Mucosa of rectum (tissue), 2 donors: ENCODE measurements around the gene FAIM2.

ENCODE experiments used
- H3K27ac ChIP-seq, 2 donors: one replicate each; pipeline ENCODE4 v1.7.0; 2013; ENCODE audit warnings: inconsistent platforms in 2 of 2, low read depth in 2 of 2, low read length in 2 of 2
- H3K27me3 ChIP-seq, 2 donors: one replicate each; pipeline ENCODE4 v1.7.0; 2013; ENCODE audit warnings: low read length in 2 of 2; ENCODE audit not compliant: control insufficient read depth in 2 of 2, insufficient read depth in 2 of 2
- H3K36me3 ChIP-seq, 2 donors: one replicate each; pipeline ENCODE4 v1.7.0; 2013; ENCODE audit warnings: low read length in 2 of 2; ENCODE audit not compliant: control insufficient read depth in 2 of 2, insufficient read depth in 2 of 2
- H3K4me1 ChIP-seq, 2 donors: one replicate each; pipeline ENCODE4 v1.7.0; 2013; ENCODE audit warnings: low read length in 2 of 2, mild to moderate bottlenecking in 1 of 2; ENCODE audit not compliant: control insufficient read depth in 2 of 2, insufficient read depth in 2 of 2
- H3K4me3 ChIP-seq, 2 donors: one replicate each; pipeline ENCODE4 v1.7.0; 2013; ENCODE audit warnings: low read length in 2 of 2
- H3K9ac ChIP-seq, 2 donors: one replicate each; pipeline ENCODE4 v1.7.0; 2013; ENCODE audit warnings: low read length in 2 of 2, low read depth in 1 of 2, mild to moderate bottlenecking in 1 of 2
- H3K9me3 ChIP-seq, 2 donors: one replicate each; pipeline ENCODE4 v1.7.0; 2013; ENCODE audit warnings: low read length in 2 of 2; ENCODE audit not compliant: control insufficient read depth in 2 of 2
- donor health status: healthy.
- donor health status: Normal muscosa, but diverticular disease.

Gene FAIM2

DNA sequence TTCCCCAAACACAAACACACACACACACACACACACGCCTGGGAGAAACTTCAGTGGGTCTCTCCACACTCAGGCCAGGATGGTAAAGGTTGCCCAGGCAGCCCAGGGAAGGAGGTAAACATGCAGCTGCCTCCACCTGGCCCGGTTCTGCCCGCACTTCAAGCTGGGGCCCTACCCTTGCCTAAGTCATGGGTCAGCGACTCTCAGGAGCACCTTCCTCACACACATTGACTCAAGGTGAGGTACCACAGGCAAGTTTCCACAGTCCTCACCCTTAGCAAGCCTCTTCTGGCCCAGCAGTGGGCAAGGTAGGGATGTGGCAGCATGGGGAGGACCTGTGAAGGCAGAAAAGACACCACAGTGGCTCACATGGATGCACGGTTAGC, 14.1 kb upstream of the FAIM2 start:
- Histone ChIP-seq H3K27ac (no peak overlapping the region), H3K4me1 (no peaks in the 10 kb centered on the region), H3K4me3 (no peak overlapping the region), H3K36me3 (no peaks in the 10 kb centered on the region), H3K9ac (no peak overlapping the region), H3K27me3 (no peaks in the 10 kb centered on the region), H3K9me3 (no peaks in the 10 kb centered on the region)

DNA sequence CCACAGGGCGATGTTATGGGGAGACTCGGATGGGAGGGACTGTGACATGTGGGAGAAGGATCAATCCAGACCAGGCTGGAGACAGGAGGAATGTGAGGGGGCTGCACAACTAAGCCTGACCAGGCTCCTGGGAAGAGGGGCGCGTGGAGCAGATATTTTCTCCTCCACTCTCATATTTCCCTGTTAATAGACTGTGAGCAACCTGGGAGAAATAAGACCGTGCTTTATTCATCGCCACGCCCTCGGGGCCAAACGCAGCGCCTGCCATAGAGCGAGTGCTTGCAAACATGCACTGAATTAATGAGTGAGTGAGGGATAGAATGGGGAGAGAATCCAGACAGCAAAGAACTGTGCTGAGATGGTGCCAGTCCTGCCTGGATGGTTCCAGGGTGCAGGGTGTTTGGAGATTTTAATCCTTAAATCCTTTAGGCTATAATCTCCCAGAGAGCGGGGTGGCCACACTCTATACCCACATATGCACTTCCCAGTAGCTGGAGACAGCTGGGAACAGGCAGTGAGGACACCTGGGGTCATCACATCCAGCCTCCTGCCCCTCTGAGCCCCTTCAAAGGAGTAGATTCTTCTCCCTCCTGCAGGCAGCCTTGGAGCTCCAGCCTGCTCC, 13.6 kb upstream of the FAIM2 start:
- H3K27me3 ChIP-seq: no peaks in the 10 kb centered on the region
- H3K9me3 ChIP-seq: no peaks in the 10 kb centered on the region
- H3K4me3 ChIP-seq: no peak overlapping the region
- H3K4me1 ChIP-seq: no peaks in the 10 kb centered on the region
- H3K9ac ChIP-seq: no peak overlapping the region
- H3K36me3 ChIP-seq: no peaks in the 10 kb centered on the region
- H3K27ac ChIP-seq: no peak overlapping the region

DNA sequence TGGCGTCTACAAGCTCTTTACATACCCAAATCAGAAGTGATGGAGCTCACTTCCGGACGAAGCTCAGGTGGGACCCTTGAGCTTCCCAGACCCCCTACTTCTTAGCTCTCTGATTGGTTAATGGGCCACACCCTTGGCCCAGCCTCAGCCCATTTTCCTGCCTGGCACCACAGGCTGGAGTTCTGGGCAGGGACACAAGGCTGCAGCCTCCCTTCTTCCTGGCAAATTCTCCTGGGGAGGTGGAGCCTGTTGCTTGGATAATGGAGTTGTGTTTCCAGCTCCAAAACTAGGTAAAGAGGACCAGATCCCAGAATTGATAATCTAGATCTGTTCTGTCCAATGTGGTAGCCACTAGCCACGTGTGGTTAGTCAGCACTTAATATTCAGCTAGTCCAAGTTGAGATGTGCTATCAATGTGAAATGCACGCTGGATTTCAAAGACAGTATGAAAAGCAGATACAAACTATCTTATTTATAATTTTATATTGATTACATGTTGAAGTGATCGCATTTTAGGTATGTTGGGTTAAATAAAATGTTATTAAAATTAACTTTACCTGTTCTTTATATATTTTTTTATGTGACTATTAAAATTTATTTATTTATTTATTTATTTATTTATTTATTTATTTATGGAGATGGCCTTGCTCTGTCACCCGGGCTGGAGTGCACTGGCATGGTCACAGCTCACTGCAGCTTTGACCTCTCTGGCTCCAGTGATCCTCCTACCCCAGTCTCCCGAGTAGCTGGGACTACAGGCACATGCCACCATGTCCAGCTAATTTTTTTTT, 12.6 kb upstream of the FAIM2 start:
- no peaks in the 10 kb centered on the region for H3K4me1 ChIP-seq

DNA sequence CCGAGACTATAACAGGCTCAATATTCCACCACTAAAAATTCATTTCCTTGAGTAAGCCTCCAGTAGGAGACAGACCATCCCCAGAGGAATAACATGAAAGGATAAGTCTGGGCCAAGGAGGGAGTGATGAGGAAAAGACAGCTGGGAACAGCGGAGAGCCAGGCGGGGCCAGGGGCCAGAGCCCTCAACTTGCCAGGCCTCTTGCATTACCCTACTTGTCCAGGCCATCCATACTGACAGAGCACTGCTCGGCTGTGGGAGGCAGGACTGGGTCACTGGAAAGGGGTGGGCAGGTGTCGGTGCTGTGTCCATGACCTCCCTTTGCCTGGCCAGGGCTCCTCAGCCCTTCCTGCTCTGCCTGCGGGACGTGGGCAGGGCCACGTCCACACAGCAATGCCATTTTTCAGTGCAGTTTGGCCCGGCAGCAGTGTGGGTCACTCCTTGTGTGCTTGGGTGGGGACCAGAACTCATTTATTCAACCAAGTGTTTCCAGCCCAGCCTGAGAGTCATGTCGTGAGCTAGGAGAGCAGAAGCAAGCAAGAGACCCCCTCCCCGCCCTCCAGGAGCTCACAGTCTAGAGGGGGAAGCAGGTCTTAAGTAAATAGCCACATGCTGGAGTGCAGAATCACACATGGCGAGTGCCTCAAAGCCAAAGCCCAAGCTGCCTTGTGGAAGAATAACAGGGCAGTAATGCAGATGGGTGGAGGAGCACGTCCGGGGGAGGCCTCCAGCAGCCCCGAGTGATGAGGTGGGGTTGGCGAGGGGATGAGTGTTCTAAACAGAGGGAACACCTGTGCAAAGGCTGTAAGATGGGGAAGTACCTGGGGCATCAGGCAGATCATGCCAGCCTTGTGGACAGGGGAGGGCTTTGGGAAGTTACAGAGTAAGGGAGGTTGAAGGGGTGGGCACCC, 8.9 kb upstream of the FAIM2 start:
- Histone ChIP-seq H3K4me1 (no peaks in the 10 kb centered on the region), H3K9ac (no peak overlapping the region), H3K4me3 (no peak overlapping the region), H3K36me3 (no peaks in the 10 kb centered on the region), H3K27me3 (no peaks in the 10 kb centered on the region), H3K27ac (no peak overlapping the region), H3K9me3 (no peaks in the 10 kb centered on the region)

More for the DNA sequence above, 12.6 kb upstream of the FAIM2 start:
- Histone ChIP-seq H3K36me3 (no peaks in the 10 kb centered on the region), H3K27ac (no peak overlapping the region), H3K27me3 (no peaks in the 10 kb centered on the region), H3K9ac (no peak overlapping the region), H3K9me3 (no peaks in the 10 kb centered on the region), H3K4me3 (no peak overlapping the region)

DNA sequence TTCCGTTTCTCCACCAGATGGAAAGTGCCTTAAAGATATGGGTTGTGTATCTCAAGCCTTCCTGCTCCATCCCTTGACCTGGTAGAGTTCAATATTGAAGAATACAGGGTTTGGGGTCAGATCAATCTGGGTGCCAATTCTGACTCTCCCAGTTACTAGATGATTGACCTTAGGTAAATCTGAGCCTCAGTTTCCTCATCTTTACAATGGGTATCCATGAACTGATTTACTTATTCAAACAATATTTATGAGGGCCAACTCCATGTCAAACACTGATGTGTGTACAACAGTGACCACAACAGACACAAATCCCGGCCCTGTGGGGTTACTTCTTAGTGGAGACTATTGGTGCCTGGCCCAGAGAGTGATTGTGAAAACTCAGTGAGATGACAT, 7.5 kb upstream of the FAIM2 start:
- Histone ChIP-seq H3K4me1 (no peaks in the 10 kb centered on the region), H3K27ac (no peak overlapping the region), H3K9me3 (no peaks in the 10 kb centered on the region), H3K9ac (no peak overlapping the region), H3K4me3 (no peak overlapping the region), H3K27me3 (no peaks in the 10 kb centered on the region), H3K36me3 (no peaks in the 10 kb centered on the region)

DNA sequence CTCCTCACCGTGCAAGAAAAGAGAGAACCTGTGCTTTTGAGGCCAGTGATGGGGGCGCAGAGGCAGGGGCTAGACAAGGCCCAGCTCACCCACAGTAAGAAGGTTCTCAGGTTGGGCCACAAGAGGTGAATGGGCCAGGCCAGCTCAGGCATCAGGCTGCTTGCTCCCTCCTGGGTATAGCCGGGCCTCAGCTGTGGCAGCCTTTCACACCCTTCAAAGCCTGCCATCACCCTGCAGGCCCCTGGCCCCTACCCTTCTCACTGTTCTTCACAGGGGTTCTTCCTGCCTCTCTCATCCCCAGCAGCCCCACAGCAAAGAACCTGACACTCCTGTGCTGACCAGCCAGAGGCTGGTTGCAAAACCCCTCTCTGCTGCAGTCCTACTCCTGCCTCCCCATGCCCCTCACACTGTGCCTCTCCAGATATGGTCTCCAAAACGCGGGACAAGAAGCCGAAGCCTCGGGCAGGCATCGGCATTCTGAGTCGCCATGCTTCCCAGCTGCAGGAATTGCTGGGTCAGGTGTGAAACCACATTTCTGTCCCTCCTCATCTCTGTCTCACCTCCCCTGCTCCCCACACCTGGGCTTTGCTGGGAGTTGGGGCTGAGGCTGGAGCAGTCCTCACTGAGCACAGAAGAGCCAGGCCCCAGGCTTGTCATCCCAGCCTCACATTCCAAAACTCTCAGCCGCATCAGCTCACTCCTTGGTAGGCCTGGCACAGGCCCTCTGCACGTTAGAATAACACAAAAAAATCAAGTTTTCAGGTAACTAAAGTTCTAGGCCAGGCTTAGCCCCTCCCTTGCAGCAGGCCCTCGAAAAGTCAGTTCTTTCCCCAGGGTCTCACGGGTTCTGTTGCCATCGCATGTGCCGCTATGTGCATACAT, 6.9 kb upstream of the FAIM2 start:
- Histone ChIP-seq H3K4me3 (no peak overlapping the region), H3K27ac (no peak overlapping the region), H3K36me3 (no peaks in the 10 kb centered on the region), H3K27me3 (no peaks in the 10 kb centered on the region), H3K9ac (no peak overlapping the region), H3K4me1 (no peaks in the 10 kb centered on the region), H3K9me3 (no peaks in the 10 kb centered on the region)

DNA sequence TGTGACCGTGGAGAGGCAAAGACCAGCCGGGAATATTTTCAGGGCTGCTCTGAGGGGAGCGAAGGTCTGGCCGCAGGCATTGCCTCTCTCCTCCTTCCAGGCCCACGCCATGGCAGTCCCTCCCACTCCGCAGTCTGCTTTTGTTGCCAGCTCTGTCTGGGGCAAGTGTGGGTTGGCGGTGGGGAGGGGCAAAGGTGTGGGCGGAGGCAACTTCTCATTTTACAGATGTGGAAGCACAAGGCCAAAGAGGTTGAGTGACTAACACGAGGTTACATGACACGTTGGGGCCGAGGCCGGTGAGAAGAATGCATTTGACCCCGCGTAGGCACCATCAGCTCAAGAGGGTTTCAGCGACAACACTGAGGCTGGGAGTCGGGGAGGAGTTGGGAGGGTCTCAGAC, 6.1 kb upstream of the FAIM2 start:
- H3K4me1 ChIP-seq: no peaks in the 10 kb centered on the region
- no peak overlapping the region for H3K27ac ChIP-seq
- no peaks in the 10 kb centered on the region for H3K9me3 ChIP-seq
- H3K27me3 ChIP-seq: no peaks in the 10 kb centered on the region
- no peak overlapping the region for H3K4me3 ChIP-seq
- no peaks in the 10 kb centered on the region for H3K36me3 ChIP-seq
- H3K9ac ChIP-seq: no peak overlapping the region

DNA sequence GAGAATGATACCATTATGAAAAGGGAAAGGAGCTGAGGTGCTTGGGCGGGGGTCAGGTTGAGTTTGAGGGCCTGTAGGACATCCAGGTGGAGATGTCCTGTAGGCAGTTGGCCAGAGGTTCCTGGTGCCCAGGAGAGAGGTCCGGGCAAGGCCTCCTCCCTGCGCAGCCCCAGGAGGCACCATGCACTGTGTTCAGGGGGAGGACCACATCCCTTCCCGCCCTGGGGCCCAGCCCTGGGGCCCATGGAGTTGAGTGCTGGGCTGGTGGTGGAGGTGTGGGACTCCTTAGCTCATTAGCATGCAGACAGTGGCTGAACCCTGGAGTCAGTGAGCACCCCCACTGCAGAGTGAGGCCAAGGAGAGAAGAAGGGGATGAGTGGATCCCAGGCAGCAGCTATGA, 5.7 kb upstream of the FAIM2 start:
- H3K27me3 ChIP-seq: peaks cover 0 to 5% of the 10 kb centered on the region in 2 donors

DNA sequence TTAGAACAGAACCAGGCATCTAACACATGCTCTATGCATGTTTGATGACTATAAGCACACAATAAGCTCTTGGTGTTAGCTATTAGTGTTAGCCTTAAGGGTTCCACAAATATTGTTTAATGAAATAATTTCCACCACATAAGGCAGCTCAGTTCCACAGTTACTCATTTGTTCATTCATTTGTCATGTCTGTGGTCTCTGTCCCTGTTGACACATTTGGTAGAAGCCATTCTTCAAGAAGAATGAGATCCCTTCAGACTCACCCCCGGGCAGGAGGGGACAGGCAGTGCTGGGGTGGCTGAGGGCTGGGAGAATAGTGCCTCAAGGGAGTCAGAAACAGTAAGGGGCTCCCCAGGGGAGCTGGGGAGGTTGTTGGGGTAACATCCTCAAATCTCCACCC, 3.7 kb upstream of the FAIM2 start:
- Histone ChIP-seq H3K27me3 (peaks cover 3 to 8% of the 10 kb centered on the region in 2 donors), H3K4me1 (no peaks in the 10 kb centered on the region), H3K27ac (no peak overlapping the region), H3K4me3 (no peak overlapping the region), H3K9ac (no peak overlapping the region), H3K9me3 (no peaks in the 10 kb centered on the region), H3K36me3 (no peaks in the 10 kb centered on the region)

More for the DNA sequence above, 5.7 kb upstream of the FAIM2 start:
- H3K4me1 ChIP-seq: no peaks in the 10 kb centered on the region
- no peaks in the 10 kb centered on the region for H3K36me3 ChIP-seq
- no peaks in the 10 kb centered on the region for H3K9me3 ChIP-seq
- H3K27ac ChIP-seq: no peak overlapping the region
- no peak overlapping the region for H3K9ac ChIP-seq
- no peak overlapping the region for H3K4me3 ChIP-seq
